HEK293 (cell line): Measurements from ENCODE around the gene ZBTB21.

Experiments
- CTCF ChIA-PET: fragments of 350-600 bp; formaldehyde crosslinking; extraction: SDS; loops from one replicate; lab custom pipeline; 2021; ENCODE audit warnings: antibody characterized with exemption; lab: Yijun Ruan, JAX
- POLR2A ChIA-PET: fragments of 300-600 bp; formaldehyde crosslinking; extraction: SDS; loops from one replicate; lab custom pipeline; 2020; ENCODE audit warnings: antibody characterized with exemption, inconsistent platforms; lab: Yijun Ruan, JAX
- H3K27ac ChIP-seq: fragments of 200-500 bp; sonication (Bioruptor generic); 2 replicates; pipeline ENCODE4 v1.5.1; 2014; ENCODE audit warnings: low read depth, low read length, control low read depth, inconsistent platforms; ENCODE audit errors: extremely low read depth
- H3K36me3 ChIP-seq, 2 experiments: fragments of 200-500 bp in 1 of 2; sonication (Bioruptor generic) in 1 of 2; 1 replicate in 1 of 2; 2 replicates in 1 of 2; pipeline ENCODE4 v1.5.1; 2014 to 2017; ENCODE audit warnings: inconsistent platforms in 2 of 2, low read length in 2 of 2; ENCODE audit not compliant: control insufficient read depth in 2 of 2, insufficient read depth in 1 of 2
- H3K4me1 ChIP-seq: fragments of 200-500 bp; sonication (Bioruptor generic); 2 replicates; pipeline ENCODE4 v1.5.1; 2014; ENCODE audit warnings: mild to moderate bottlenecking, low read length, inconsistent platforms; ENCODE audit not compliant: control insufficient read depth, insufficient read depth
- H3K4me3 ChIP-seq: 2 replicates; pipeline ENCODE4 v1.5.1; 2011; ENCODE audit warnings: low read depth, mild to moderate bottlenecking, control low read depth, low read length, moderate library complexity
- H3K9me3 ChIP-seq: fragments of 200-500 bp; sonication (Bioruptor generic); 2 replicates; pipeline ENCODE4 v1.5.1; 2014; ENCODE audit warnings: low read depth, low read length, inconsistent platforms; ENCODE audit not compliant: control insufficient read depth, insufficient read depth
- BCL11B ChIP-seq: fragments of 450-650 bp; formaldehyde crosslinking; IDR thresholded peaks from 2 replicates; pipeline ENCODE4 v1.5.1; 2016; ENCODE audit warnings: low read depth, missing biosample characterization, missing genetic modification characterization
- FEZF1 ChIP-seq: fragments of 450-650 bp; formaldehyde crosslinking; IDR thresholded peaks from 2 replicates; pipeline ENCODE4 v1.5.1; 2016; ENCODE audit warnings: missing biosample characterization, missing genetic modification characterization
- GLIS2 ChIP-seq: fragments of 450-650 bp; formaldehyde crosslinking; IDR thresholded peaks from 2 replicates; pipeline ENCODE4 v1.5.1; 2016; ENCODE audit warnings: missing biosample characterization, missing genetic modification characterization
- KLF9 ChIP-seq: fragments of 450-650 bp; formaldehyde crosslinking; IDR thresholded peaks from 2 replicates; pipeline ENCODE4 v1.5.1; 2016; ENCODE audit warnings: missing biosample characterization, missing genetic modification characterization, low read depth
- SCRT2 ChIP-seq: fragments of 450-650 bp; formaldehyde crosslinking; IDR thresholded peaks from 2 replicates; pipeline ENCODE4 v1.5.1; 2016; ENCODE audit warnings: missing biosample characterization, missing genetic modification characterization
- ZBTB20 ChIP-seq: fragments of 450-650 bp; formaldehyde crosslinking; IDR thresholded peaks from 2 replicates; pipeline ENCODE4 v1.5.1; 2016; ENCODE audit warnings: missing biosample characterization, missing genetic modification characterization
- ZEB2 ChIP-seq: fragments of 450-650 bp; formaldehyde crosslinking; IDR thresholded peaks from 2 replicates; pipeline ENCODE4 v1.5.1; 2016; ENCODE audit warnings: missing biosample characterization, missing genetic modification characterization
- ZFP37 ChIP-seq: fragments of 450-650 bp; formaldehyde crosslinking; IDR thresholded peaks from 2 replicates; pipeline ENCODE4 v1.5.1; 2016; ENCODE audit warnings: missing biosample characterization, missing genetic modification characterization
- ZNF112 ChIP-seq: fragments of 450-650 bp; formaldehyde crosslinking; IDR thresholded peaks from 2 replicates; pipeline ENCODE4 v1.5.0; 2017; ENCODE audit warnings: missing biosample characterization, missing genetic modification characterization
- ZNF133 ChIP-seq: fragments of 450-650 bp; formaldehyde crosslinking; IDR thresholded peaks from 2 replicates; pipeline ENCODE4 v1.5.1; 2016; ENCODE audit warnings: missing biosample characterization, missing genetic modification characterization
- ZNF140 ChIP-seq: fragments of 450-650 bp; formaldehyde crosslinking; IDR thresholded peaks from 2 replicates; pipeline ENCODE4 v1.5.1; 2016; ENCODE audit warnings: missing biosample characterization, missing genetic modification characterization
- ZNF2 ChIP-seq: fragments of 450-650 bp; formaldehyde crosslinking; IDR thresholded peaks from 2 replicates; pipeline ENCODE4 v1.5.1; 2016; ENCODE audit warnings: missing biosample characterization, missing genetic modification characterization
- ZNF354C ChIP-seq: fragments of 450-650 bp; formaldehyde crosslinking; IDR thresholded peaks from 2 replicates; pipeline ENCODE4 v1.5.1; 2016; ENCODE audit warnings: missing biosample characterization, missing genetic modification characterization, low read depth, borderline replicate concordance
- ZNF48 ChIP-seq: fragments of 450-650 bp; formaldehyde crosslinking; IDR thresholded peaks from 2 replicates; pipeline ENCODE4 v1.5.1; 2016; ENCODE audit warnings: missing biosample characterization, missing genetic modification characterization
- ZNF514 ChIP-seq: fragments of 450-650 bp; formaldehyde crosslinking; IDR thresholded peaks from 2 replicates; pipeline ENCODE4 v1.5.1; 2016; ENCODE audit warnings: missing biosample characterization, missing genetic modification characterization
- ZNF596 ChIP-seq: fragments of 450-650 bp; IDR thresholded peaks from 2 replicates; pipeline ENCODE4 v1.5.0; 2018; ENCODE audit warnings: missing biosample characterization, mild to moderate bottlenecking, missing genetic modification characterization, moderate library complexity
- ZNF658 ChIP-seq: fragments of 450-650 bp; formaldehyde crosslinking; IDR thresholded peaks from 2 replicates; pipeline ENCODE4; 2016; ENCODE audit warnings: missing biosample characterization, missing genetic modification characterization
- ZNF660 ChIP-seq: fragments of 450-650 bp; IDR thresholded peaks from 2 replicates; pipeline ENCODE4 v1.5.1; 2018; ENCODE audit warnings: missing biosample characterization, mild to moderate bottlenecking, missing genetic modification characterization
- ZNF747 ChIP-seq: fragments of 450-650 bp; formaldehyde crosslinking; IDR thresholded peaks from 2 replicates; pipeline ENCODE4 v1.5.1; 2016; ENCODE audit warnings: missing biosample characterization, missing genetic modification characterization
- ZNF830 ChIP-seq: fragments of 450-650 bp; IDR thresholded peaks from 2 replicates; pipeline ENCODE4 v1.5.0; 2018; ENCODE audit warnings: missing biosample characterization, missing genetic modification characterization, low read depth, mild to moderate bottlenecking, moderate library complexity
- ZSCAN18 ChIP-seq: fragments of 450-650 bp; formaldehyde crosslinking; IDR thresholded peaks from 2 replicates; pipeline ENCODE4 v1.5.1; 2016; ENCODE audit warnings: missing biosample characterization, missing genetic modification characterization
- ZSCAN5A ChIP-seq: fragments of 450-650 bp; formaldehyde crosslinking; IDR thresholded peaks from 2 replicates; pipeline ENCODE4 v1.5.1; 2016; ENCODE audit warnings: missing biosample characterization, missing genetic modification characterization
- TF ChIP-seq, protein P1 (sequence below): fragments of 450-650 bp; formaldehyde crosslinking; IDR thresholded peaks from 2 replicates; pipeline ENCODE4 v1.5.1; 2017; ENCODE audit warnings: missing biosample characterization, mild to moderate bottlenecking, missing genetic modification characterization, moderate library complexity
- TF ChIP-seq, protein P2 (sequence below): fragments of 450-650 bp; formaldehyde crosslinking; IDR thresholded peaks from 2 replicates; pipeline ENCODE4 v1.5.1; 2016; ENCODE audit warnings: missing biosample characterization, missing genetic modification characterization
- TF ChIP-seq, protein P3 (sequence below): fragments of 450-650 bp; formaldehyde crosslinking; IDR thresholded peaks from 2 replicates; pipeline ENCODE4 v1.5.1; 2016; ENCODE audit warnings: missing biosample characterization, missing genetic modification characterization, low read depth
- TF ChIP-seq, protein P4 (sequence below): fragments of 450-650 bp; formaldehyde crosslinking; IDR thresholded peaks from 2 replicates; pipeline ENCODE4 v1.5.1; 2016; ENCODE audit warnings: missing biosample characterization, missing genetic modification characterization, low read depth
- TF ChIP-seq, protein P5 (sequence below): fragments of 450-650 bp; formaldehyde crosslinking; IDR thresholded peaks from 2 replicates; pipeline ENCODE4 v1.5.1; 2017; ENCODE audit warnings: missing biosample characterization, missing genetic modification characterization

The ZBTB21 gene

DNA sequence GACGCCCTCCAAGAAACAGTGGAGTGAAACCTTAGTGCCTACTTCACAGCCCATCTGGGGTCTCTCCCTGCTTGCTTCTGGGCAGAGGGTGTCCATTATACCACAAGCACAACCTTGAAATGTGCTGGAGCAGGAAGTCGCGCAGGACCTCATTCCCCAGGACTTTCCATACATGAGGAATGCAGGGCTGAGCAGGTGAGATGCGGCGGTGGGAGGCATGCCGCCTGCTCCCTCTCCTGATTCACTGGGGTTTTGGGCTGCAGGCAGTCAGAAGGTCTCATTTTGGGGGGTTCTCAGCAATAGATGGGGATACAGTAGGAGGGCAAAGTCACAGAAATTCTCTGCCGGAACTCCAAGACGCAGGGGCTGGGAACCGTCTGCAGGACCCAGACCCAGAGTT lies 45.3 kb upstream of the ZBTB21 start:
- Histone ChIP-seq H3K27ac (no peak overlapping the region), H3K36me3 (no peaks in the 10 kb centered on the region), H3K4me1 (no peaks in the 10 kb centered on the region), H3K9me3 (no peaks in the 10 kb centered on the region), H3K4me3 (no peak overlapping the region)
- TF ChIP-seq BCL11B (tag by site-specific recombination) (no peak), ZNF140 (no peak), GLIS2 (no peak), ZNF658 (tag by site-specific recombination) (no peak), ZSCAN18 (no peak), ZSCAN5A (tag by site-specific recombination) (no peak), KLF9 (tag by site-specific recombination) (no peak), ZNF2 (tag by site-specific recombination) (no peak), ZNF596 (tag by site-specific recombination) (no peak), ZNF48 (no peak), ZNF112 (tag by site-specific recombination) (no peak), ZNF133 (tag by site-specific recombination) (no peak)
- POLR2A ChIA-PET, result no interaction called here
- CTCF ChIA-PET, result no interaction called here

GRCh38 chr21:42051788-42052187 lies 41.6 kb upstream of the ZBTB21 start:
- Histone ChIP-seq H3K4me1 (no peaks in the 10 kb centered on the region), H3K27ac (no peak overlapping the region), H3K36me3 (no peaks in the 10 kb centered on the region), H3K9me3 (no peaks in the 10 kb centered on the region), H3K4me3 (no peak overlapping the region)
- ChIA-PET CTCF (no interaction called here), POLR2A (no interaction called here)
- no peak for TF ChIP-seq SCRT2
- TF ChIP-seq, protein P1, sequence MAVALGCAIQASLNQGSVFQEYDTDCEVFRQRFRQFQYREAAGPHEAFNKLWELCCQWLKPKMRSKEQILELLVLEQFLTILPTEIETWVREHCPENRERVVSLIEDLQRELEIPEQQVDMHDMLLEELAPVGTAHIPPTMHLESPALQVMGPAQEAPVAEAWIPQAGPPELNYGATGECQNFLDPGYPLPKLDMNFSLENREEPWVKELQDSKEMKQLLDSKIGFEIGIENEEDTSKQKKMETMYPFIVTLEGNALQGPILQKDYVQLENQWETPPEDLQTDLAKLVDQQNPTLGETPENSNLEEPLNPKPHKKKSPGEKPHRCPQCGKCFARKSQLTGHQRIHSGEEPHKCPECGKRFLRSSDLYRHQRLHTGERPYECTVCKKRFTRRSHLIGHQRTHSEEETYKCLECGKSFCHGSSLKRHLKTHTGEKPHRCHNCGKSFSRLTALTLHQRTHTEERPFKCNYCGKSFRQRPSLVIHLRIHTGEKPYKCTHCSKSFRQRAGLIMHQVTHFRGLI, result no peak
- TF ChIP-seq, protein P2, sequence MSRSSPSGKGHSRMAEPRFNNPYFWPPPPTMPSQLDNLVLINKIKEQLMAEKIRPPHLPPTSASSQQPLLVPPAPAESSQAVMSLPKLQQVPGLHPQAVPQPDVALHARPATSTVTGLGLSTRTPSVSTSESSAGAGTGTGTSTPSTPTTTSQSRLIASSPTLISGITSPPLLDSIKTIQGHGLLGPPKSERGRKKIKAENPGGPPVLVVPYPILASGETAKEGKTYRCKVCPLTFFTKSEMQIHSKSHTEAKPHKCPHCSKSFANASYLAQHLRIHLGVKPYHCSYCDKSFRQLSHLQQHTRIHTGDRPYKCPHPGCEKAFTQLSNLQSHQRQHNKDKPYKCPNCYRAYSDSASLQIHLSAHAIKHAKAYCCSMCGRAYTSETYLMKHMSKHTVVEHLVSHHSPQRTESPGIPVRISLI (tag by site-specific recombination), result no peak
- no peak for TF ChIP-seq ZNF354C
- TF ChIP-seq ZNF514, result no peak
- TF ChIP-seq ZNF830 (tag by site-specific recombination), result no peak
- no peak for TF ChIP-seq GLIS2
- TF ChIP-seq, protein P3, sequence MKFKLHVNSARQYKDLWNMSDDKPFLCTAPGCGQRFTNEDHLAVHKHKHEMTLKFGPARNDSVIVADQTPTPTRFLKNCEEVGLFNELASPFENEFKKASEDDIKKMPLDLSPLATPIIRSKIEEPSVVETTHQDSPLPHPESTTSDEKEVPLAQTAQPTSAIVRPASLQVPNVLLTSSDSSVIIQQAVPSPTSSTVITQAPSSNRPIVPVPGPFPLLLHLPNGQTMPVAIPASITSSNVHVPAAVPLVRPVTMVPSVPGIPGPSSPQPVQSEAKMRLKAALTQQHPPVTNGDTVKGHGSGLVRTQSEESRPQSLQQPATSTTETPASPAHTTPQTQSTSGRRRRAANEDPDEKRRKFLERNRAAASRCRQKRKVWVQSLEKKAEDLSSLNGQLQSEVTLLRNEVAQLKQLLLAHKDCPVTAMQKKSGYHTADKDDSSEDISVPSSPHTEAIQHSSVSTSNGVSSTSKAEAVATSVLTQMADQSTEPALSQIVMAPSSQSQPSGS (tag by site-specific recombination), result no peak
- TF ChIP-seq ZBTB20, result no peak
- TF ChIP-seq, protein P4, sequence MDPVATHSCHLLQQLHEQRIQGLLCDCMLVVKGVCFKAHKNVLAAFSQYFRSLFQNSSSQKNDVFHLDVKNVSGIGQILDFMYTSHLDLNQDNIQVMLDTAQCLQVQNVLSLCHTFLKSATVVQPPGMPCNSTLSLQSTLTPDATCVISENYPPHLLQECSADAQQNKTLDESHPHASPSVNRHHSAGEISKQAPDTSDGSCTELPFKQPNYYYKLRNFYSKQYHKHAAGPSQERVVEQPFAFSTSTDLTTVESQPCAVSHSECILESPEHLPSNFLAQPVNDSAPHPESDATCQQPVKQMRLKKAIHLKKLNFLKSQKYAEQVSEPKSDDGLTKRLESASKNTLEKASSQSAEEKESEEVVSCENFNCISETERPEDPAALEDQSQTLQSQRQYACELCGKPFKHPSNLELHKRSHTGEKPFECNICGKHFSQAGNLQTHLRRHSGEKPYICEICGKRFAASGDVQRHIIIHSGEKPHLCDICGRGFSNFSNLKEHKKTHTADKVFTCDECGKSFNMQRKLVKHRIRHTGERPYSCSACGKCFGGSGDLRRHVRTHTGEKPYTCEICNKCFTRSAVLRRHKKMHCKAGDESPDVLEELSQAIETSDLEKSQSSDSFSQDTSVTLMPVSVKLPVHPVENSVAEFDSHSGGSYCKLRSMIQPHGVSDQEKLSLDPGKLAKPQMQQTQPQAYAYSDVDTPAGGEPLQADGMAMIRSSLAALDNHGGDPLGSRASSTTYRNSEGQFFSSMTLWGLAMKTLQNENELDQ (tag by site-specific recombination), result no peak
- no peak for TF ChIP-seq FEZF1
- TF ChIP-seq ZEB2 (tag by site-specific recombination), result no peak
- TF ChIP-seq ZNF747, result no peak
- no peak for TF ChIP-seq ZFP37 (tag by site-specific recombination)
- no peak for TF ChIP-seq ZNF660
- TF ChIP-seq, protein P5, sequence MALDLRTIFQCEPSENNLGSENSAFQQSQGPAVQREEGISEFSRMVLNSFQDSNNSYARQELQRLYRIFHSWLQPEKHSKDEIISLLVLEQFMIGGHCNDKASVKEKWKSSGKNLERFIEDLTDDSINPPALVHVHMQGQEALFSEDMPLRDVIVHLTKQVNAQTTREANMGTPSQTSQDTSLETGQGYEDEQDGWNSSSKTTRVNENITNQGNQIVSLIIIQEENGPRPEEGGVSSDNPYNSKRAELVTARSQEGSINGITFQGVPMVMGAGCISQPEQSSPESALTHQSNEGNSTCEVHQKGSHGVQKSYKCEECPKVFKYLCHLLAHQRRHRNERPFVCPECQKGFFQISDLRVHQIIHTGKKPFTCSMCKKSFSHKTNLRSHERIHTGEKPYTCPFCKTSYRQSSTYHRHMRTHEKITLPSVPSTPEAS (tag by site-specific recombination), result no peak
